ENCODE measurements around the gene CTTN.

DNA sequence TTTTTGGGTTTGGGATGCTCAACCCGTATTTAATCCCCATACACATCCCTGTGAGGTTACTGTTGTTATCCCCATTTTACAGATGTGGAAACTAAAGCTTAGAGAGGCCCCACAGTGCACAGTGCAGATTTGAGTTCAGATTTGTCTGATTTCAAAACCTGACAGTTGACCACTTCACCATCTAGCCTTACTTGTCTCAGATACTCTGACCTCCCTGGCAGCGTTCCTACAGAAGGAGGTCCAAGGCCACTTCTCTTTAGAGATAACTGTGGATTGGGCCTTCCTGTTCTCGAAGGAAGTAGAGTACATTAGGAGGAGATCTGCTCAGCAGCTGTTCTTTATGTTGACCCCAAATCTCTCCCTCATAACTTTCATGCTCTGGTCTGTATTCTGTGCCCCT, 46.7 kb upstream of the CTTN start:
- TF ChIP-seq, protein P1, sequence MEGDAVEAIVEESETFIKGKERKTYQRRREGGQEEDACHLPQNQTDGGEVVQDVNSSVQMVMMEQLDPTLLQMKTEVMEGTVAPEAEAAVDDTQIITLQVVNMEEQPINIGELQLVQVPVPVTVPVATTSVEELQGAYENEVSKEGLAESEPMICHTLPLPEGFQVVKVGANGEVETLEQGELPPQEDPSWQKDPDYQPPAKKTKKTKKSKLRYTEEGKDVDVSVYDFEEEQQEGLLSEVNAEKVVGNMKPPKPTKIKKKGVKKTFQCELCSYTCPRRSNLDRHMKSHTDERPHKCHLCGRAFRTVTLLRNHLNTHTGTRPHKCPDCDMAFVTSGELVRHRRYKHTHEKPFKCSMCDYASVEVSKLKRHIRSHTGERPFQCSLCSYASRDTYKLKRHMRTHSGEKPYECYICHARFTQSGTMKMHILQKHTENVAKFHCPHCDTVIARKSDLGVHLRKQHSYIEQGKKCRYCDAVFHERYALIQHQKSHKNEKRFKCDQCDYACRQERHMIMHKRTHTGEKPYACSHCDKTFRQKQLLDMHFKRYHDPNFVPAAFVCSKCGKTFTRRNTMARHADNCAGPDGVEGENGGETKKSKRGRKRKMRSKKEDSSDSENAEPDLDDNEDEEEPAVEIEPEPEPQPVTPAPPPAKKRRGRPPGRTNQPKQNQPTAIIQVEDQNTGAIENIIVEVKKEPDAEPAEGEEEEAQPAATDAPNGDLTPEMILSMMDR (IDR thresholded peaks at IDR 0.05): no peak
- no peak for TF ChIP-seq POLR2A (IDR thresholded peaks at IDR 0.05)
